Ovary (tissue), 3 donors: ENCODE results near the gene SEMA3C.

Experiments
- CTCF ChIP-seq, 3 donors: fragments of 450-650 bp in 2 of 3; fragments of 200-600 bp in 1 of 3; IDR thresholded peaks; one replicate each; pipeline versions ENCODE4 v1.5.1 to v1.8.0; 2016 to 2022; ENCODE audit warnings: antibody characterized with exemption in 3 of 3, mild to moderate bottlenecking in 1 of 3
- POLR2A ChIP-seq: fragments of 450-650 bp; IDR thresholded peaks from one replicate; pipeline ENCODE4 v1.6.1; 2017; ENCODE audit warnings: antibody characterized with exemption, mild to moderate bottlenecking, moderate library complexity
- donor health status: DM: no; HTN: no; CAD: no.

- TF ChIP-seq POLR2A (no peak), CTCF (IDR thresholded peaks at IDR 0.05) (no peak)
Measured at GRCh38 chr7:80791509-80791929, 127.3 kb downstream of the SEMA3C start.
